ENCODE results near the gene MGAT5. TPM values are rescaled to one million over a fixed set of nuclear protein-coding genes. Genes with fewer than 3 reads are reported as not detected.

MGAT5 gene
- total RNA-seq, 1 experiment from 2014 or later: 22.1 TPM

DNA sequence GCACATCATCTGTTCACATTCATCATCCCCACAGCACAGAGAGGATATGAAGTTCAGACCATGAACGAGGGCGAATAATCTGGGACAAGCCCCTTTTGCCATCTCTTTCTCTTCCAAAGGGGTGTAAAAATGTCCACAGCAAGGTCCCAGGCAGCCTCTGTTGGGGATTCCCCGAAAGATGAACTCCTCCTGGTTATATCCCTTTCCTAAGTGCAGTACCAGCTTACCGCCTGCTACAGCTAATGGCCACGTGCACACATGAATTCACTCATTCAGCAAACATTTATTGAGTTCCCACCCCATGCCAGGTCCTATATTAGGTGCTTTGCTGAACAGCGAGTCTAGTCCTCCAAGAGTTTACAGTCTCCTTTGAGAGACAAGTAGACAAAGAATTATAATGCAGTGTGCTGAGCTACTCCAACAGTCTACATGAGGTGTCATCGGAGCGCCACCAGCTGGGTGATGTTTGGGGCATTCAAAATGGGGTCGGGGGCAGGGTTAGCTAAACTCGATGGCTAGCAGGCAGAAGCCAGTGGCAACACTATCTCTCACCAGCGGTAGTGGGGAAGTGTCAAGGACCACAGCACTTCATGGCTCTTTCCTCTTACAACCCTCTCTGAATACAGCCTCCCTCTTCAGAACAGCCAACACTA is 236.0 kb downstream of the MGAT5 start:
- no peak overlapping the region for H3K27ac Mint-ChIP-seq (ENCODE audit: unreplicated experiment)
- TF ChIP-seq, protein P1, sequence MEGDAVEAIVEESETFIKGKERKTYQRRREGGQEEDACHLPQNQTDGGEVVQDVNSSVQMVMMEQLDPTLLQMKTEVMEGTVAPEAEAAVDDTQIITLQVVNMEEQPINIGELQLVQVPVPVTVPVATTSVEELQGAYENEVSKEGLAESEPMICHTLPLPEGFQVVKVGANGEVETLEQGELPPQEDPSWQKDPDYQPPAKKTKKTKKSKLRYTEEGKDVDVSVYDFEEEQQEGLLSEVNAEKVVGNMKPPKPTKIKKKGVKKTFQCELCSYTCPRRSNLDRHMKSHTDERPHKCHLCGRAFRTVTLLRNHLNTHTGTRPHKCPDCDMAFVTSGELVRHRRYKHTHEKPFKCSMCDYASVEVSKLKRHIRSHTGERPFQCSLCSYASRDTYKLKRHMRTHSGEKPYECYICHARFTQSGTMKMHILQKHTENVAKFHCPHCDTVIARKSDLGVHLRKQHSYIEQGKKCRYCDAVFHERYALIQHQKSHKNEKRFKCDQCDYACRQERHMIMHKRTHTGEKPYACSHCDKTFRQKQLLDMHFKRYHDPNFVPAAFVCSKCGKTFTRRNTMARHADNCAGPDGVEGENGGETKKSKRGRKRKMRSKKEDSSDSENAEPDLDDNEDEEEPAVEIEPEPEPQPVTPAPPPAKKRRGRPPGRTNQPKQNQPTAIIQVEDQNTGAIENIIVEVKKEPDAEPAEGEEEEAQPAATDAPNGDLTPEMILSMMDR (IDR thresholded peaks at IDR 0.05; ENCODE audit: insufficient read depth in 1 of 2, low read depth in 1 of 2, low read length in 1 of 2, severe bottlenecking in 1 of 2, unreplicated experiment in 1 of 2): no peak

DNA sequence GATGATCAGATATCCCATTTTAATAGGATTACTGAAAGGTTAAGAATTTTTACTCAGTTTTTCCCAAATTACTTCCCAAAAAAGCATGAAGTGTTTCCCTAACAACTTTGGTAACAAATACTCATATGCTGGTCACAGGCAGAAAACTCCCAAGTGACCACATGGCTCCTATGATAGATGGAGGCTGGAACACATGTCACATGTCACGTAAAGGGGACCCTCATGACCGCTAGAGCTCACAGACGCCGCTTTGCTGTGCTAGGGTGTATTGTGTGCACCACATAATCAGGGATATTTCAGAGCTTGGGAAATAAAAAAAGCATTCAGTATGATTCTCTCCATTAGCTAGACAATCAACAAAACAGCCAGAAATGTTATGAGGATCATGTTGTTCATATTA is 236.7 kb downstream of the MGAT5 start:
- POLR2A ChIA-PET: interaction anchor here (0.6 kb wide), 1 partner anchor 673 kb away, joined by 3 read pairs; no protein-coding TSS in a partner anchor
- Mint-ChIP-seq H3K4me1 (ENCODE audit: low read depth, unreplicated experiment) (no peaks in the 10 kb centered on the region), H3K9me3 (ENCODE audit: unreplicated experiment) (no peaks in the 10 kb centered on the region), H3K4me3 (ENCODE audit: unreplicated experiment) (no peak overlapping the region), H3K27me3 (ENCODE audit: insufficient read depth, unreplicated experiment) (peaks cover 9% of the 10 kb centered on the region), H3K36me3 (ENCODE audit: insufficient read depth, unreplicated experiment) (no peaks in the 10 kb centered on the region), H3K27ac (ENCODE audit: unreplicated experiment) (no peak overlapping the region)
- H3K9me3 ChIP-seq: no peaks in the 10 kb centered on the region
- CTCF ChIA-PET: interaction anchor here (0.5 kb wide), 1 partner anchor 167 kb away, joined by 3 read pairs; no protein-coding TSS in a partner anchor
- no TSS peak for BruUV-seq (replicated peaks)
- TF ChIP-seq, protein P1 (IDR thresholded peaks at IDR 0.05; ENCODE audit: insufficient read depth in 1 of 2, low read depth in 1 of 2, low read length in 1 of 2, severe bottlenecking in 1 of 2, unreplicated experiment in 1 of 2): no peak
- H3K36me3 ChIP-seq (ENCODE audit: control insufficient read depth, insufficient read depth, low read length): no peaks in the 10 kb centered on the region
- no peaks in the 10 kb centered on the region for H3K4me1 ChIP-seq
- no peak for DNase-seq
- no peaks in the 10 kb centered on the region for H3K27me3 ChIP-seq (replicated peaks; ENCODE audit: control insufficient read depth, insufficient read depth, low read length)
- H3K4me3 ChIP-seq (ENCODE audit: low read depth, low read length): no peak overlapping the region
- intact Hi-C loops (cut with micrococcal nuclease; ENCODE audit: unreplicated experiment): no loop called here

More for the DNA sequence above, 236.0 kb downstream of the MGAT5 start:
- ChIA-PET CTCF (interaction anchor here (0.5 kb wide), 1 partner anchor 168 kb away, joined by 3 read pairs; no protein-coding TSS in a partner anchor), POLR2A (no interaction called here)
- BruUV-seq (replicated peaks): no TSS peak
- Histone ChIP-seq H3K4me3 (ENCODE audit: low read depth, low read length) (no peak overlapping the region), H3K27me3 (replicated peaks; ENCODE audit: control insufficient read depth, insufficient read depth, low read length) (no peaks in the 10 kb centered on the region), H3K36me3 (ENCODE audit: control insufficient read depth, insufficient read depth, low read length) (no peaks in the 10 kb centered on the region), H3K4me1 (no peaks in the 10 kb centered on the region), H3K9me3 (no peaks in the 10 kb centered on the region)
- H3K4me3 Mint-ChIP-seq (ENCODE audit: unreplicated experiment): no peak overlapping the region
- no peak for DNase-seq
- intact Hi-C loops (cut with micrococcal nuclease; ENCODE audit: unreplicated experiment): no loop called here
- no peaks in the 10 kb centered on the region for H3K9me3 Mint-ChIP-seq (ENCODE audit: unreplicated experiment)
- H3K36me3 Mint-ChIP-seq (ENCODE audit: insufficient read depth, unreplicated experiment): no peaks in the 10 kb centered on the region
- H3K27me3 Mint-ChIP-seq (ENCODE audit: insufficient read depth, unreplicated experiment): peaks cover 9% of the 10 kb centered on the region
- no peaks in the 10 kb centered on the region for H3K4me1 Mint-ChIP-seq (ENCODE audit: low read depth, unreplicated experiment)

DNA sequence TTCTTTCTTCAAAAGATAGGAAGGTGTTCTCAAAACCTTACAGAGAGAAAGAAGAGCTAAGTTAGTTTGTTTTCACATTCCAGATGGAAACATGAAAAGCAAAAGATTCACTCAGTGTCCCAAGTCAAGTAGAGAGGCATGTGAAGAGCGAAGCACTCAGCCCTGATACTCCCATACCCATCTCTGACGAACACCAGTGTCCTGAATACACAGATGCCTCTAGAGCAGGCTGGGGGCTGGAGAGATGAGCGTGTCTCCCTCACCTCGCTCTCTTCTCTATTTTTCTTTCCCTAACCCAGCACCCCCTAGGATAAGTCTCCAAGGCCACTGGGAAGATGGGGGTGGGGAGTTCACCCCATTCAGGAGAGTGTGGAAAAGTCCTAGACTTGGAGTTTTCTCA is 237.2 kb downstream of the MGAT5 start:
- intact Hi-C loops (cut with micrococcal nuclease; ENCODE audit: unreplicated experiment): no loop called here
- H3K9me3 Mint-ChIP-seq (ENCODE audit: unreplicated experiment): no peaks in the 10 kb centered on the region
- ChIA-PET POLR2A (interaction anchor here (0.6 kb wide), 1 partner anchor 674 kb away, joined by 3 read pairs; no protein-coding TSS in a partner anchor), CTCF (no interaction called here)
- no peaks in the 10 kb centered on the region for H3K9me3 ChIP-seq
- no peaks in the 10 kb centered on the region for H3K4me1 ChIP-seq
- peaks cover 9% of the 10 kb centered on the region for H3K27me3 Mint-ChIP-seq (ENCODE audit: insufficient read depth, unreplicated experiment)
- H3K4me3 ChIP-seq (ENCODE audit: low read depth, low read length): no peak overlapping the region
- no peaks in the 10 kb centered on the region for H3K36me3 Mint-ChIP-seq (ENCODE audit: insufficient read depth, unreplicated experiment)
- H3K4me3 Mint-ChIP-seq (ENCODE audit: unreplicated experiment): no peak overlapping the region
- H3K27me3 ChIP-seq (replicated peaks; ENCODE audit: control insufficient read depth, insufficient read depth, low read length): no peaks in the 10 kb centered on the region
- no peaks in the 10 kb centered on the region for H3K4me1 Mint-ChIP-seq (ENCODE audit: low read depth, unreplicated experiment)
- TF ChIP-seq, protein P1 (IDR thresholded peaks at IDR 0.05; ENCODE audit: insufficient read depth in 1 of 2, low read depth in 1 of 2, low read length in 1 of 2, severe bottlenecking in 1 of 2, unreplicated experiment in 1 of 2): no peak
- no peak for DNase-seq
- no peaks in the 10 kb centered on the region for H3K36me3 ChIP-seq (ENCODE audit: control insufficient read depth, insufficient read depth, low read length)
- no peak overlapping the region for H3K27ac Mint-ChIP-seq (ENCODE audit: unreplicated experiment)
- no TSS peak for BruUV-seq (replicated peaks)

Measured in Caco-2 (cell line).